GM19193 (cell line): Measurements from ENCODE around the gene ZNF330.

Experiments used
- POLR2A ChIP-seq: IDR thresholded peaks from 4 replicates; pipeline ENCODE4 v1.6.1; 2011; ENCODE audit not compliant: insufficient read depth, insufficient read length; ENCODE audit errors: extremely low read depth

The ZNF330 gene

DNA sequence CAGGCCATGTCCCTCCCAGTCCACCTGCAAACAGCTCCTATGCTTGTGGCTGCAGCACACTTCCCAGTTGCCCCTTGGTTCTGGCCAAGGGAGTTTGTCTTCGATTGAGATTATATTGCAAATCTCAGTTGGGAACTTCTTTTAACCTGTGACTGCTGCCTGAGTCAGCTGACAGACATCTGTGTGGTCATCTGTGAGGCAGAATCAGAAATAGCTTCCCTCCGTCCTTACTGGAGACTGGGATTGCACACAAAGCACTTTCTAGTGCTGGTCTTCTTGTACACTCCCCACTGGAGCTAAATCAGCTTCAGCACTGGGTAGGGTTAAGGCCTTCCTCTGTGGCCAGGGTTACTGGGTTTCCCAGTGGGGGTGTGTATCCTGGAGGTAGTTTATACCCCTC lies 34.3 kb downstream of the ZNF330 start:
- no peak for TF ChIP-seq POLR2A

DNA sequence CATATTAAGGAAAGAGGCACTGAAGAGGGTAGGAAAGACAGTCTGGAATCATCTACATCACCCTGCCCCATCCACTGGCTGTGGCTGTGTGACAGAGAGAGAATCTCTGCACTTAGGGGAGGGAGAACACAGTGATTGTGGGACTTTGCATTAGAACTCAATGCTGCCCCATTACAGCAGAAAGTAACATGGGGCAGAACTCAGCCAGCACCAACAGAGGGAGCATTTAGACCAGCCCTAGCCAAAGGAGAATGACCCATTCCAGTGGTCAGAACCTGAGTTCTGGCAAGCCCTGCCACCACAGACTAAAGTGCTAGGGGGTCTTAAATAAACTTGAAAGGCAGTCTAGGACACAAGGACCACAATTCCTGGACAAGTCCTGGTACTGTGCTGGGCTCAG lies 37.9 kb downstream of the ZNF330 start:
- TF ChIP-seq POLR2A, result no peak

DNA sequence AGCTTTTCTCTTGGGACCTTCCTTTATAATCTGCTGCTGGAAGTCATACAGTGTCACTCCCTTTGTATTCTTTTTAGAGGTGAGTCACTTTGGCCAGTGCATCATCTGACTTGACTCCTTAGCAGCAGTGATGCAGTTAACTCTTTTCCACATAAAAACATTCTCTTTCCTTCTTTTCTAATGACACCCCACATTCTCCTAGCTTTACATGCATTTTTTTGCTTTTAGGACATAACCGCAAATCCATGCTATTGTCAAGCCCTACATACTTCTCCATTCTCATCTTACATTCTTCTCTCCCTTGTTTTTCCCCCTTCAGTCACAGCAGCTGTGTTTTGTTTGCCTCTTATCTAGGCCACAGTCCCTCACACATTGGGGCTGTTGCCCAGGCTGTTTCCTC lies 55.1 kb downstream of the ZNF330 start:
- no peak for TF ChIP-seq POLR2A

GRCh38 chr4:141283152-141283551 lies 62.5 kb downstream of the ZNF330 start:
- no peak for TF ChIP-seq POLR2A

DNA sequence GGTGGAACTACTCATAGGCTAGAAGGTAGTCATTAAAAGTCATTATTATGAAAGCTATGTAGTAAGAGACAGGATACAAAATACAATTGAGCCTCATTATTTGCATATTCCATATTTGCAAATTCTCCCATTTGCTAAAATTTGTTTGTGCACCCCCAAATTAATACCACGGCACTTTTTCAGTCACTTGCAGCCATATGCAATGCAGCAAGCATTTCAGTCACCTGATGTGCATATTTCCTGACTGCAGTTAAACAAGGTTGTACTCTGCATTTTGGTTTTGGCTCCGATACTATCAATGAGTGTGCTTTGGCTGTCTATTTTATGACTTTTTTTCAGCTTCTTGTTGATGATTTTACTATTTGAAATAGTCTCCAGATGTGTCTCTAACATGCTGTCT lies 62.9 kb downstream of the ZNF330 start:
- no peak for TF ChIP-seq POLR2A
